Neuronal stem cell (in vitro differentiated cells): ENCODE measurements around the gene C4orf50. TPM values are rescaled to one million over a fixed set of nuclear protein-coding genes. Genes with fewer than 3 reads are reported as not detected.
A peak's percentile ranks its signal among the peaks of the same experiment; 100 is the strongest.

Source experiments
- DNase-seq: peaks from one replicate; pipeline ENCODE4 v3.0.0-alpha.2; 2013; ENCODE audit warnings: low spot score
- H2AFZ ChIP-seq: one replicate; pipeline ENCODE4 v1.6.1; 2013; ENCODE audit warnings: mild to moderate bottlenecking, low read length, inconsistent platforms
- H2AK5ac ChIP-seq: 2 replicates; pipeline ENCODE4 v1.6.1; 2013; ENCODE audit warnings: low read depth, mild to moderate bottlenecking, inconsistent platforms, low read length, moderate library complexity, mixed read lengths
- H2BK120ac ChIP-seq: 2 replicates; pipeline ENCODE4 v1.6.1; 2013; ENCODE audit warnings: low read depth, mild to moderate bottlenecking, inconsistent platforms, low read length, moderate library complexity, mixed read lengths
- H2BK12ac ChIP-seq: one replicate; pipeline ENCODE4 v1.6.1; 2013; ENCODE audit warnings: low read length, inconsistent platforms
- H2BK15ac ChIP-seq: 2 replicates; pipeline ENCODE4 v1.6.1; 2013; ENCODE audit warnings: mild to moderate bottlenecking, low read length, inconsistent platforms, mixed read lengths
- H2BK5ac ChIP-seq: one replicate; pipeline ENCODE4 v1.6.1; 2013; ENCODE audit warnings: inconsistent platforms, mild to moderate bottlenecking, low read length, moderate library complexity
- H3K14ac ChIP-seq: one replicate; pipeline ENCODE4 v1.6.1; 2013; ENCODE audit warnings: low read length, inconsistent platforms
- H3K18ac ChIP-seq: 2 replicates; pipeline ENCODE4 v1.6.1; 2013; ENCODE audit warnings: low read length, inconsistent platforms
- H3K23ac ChIP-seq: 2 replicates; pipeline ENCODE4 v1.6.1; 2013; ENCODE audit warnings: low read depth, mild to moderate bottlenecking, mixed read lengths, low read length, inconsistent platforms; ENCODE audit not compliant: poor library complexity
- H3K27ac ChIP-seq: replicated peaks from 3 replicates; pipeline ENCODE4 v1.5.1; 2013; ENCODE audit warnings: low read length, inconsistent platforms
- H3K27me3 ChIP-seq, 3 experiments: 2 replicates each; pipeline ENCODE4 v1.6.1; 2013; ENCODE audit warnings: low read length in 3 of 3, mild to moderate bottlenecking in 2 of 3, inconsistent platforms in 1 of 3, low read depth in 1 of 3, mixed read lengths in 1 of 3, moderate library complexity in 1 of 3; ENCODE audit not compliant: control insufficient read depth in 3 of 3, insufficient read depth in 3 of 3
- H3K36me3 ChIP-seq, 2 donors: replicated peaks in 1 of 2; 2 replicates each; pipeline ENCODE4 v1.6.1; 2013; ENCODE audit warnings: low read length in 2 of 2; ENCODE audit not compliant: control insufficient read depth in 2 of 2, insufficient read depth in 2 of 2
- H3K4ac ChIP-seq: 2 replicates; pipeline ENCODE4 v1.6.1; 2013; ENCODE audit warnings: inconsistent platforms, mild to moderate bottlenecking, low read length, moderate library complexity
- H3K4me1 ChIP-seq, 2 donors: 1 replicate in 1 of 2; 2 replicates in 1 of 2; pipeline ENCODE4 v1.6.1; 2013; ENCODE audit warnings: low read length in 2 of 2, low read depth in 1 of 2; ENCODE audit not compliant: control insufficient read depth in 2 of 2, insufficient read depth in 1 of 2
- H3K4me2 ChIP-seq: one replicate; pipeline ENCODE4 v1.6.1; 2013; ENCODE audit warnings: mild to moderate bottlenecking, low read length, inconsistent platforms; ENCODE audit not compliant: insufficient read depth, poor library complexity, severe bottlenecking
- H3K4me3 ChIP-seq, 2 donors: 2 replicates each; pipeline ENCODE4 v1.5.1; 2013; ENCODE audit warnings: low read length in 2 of 2, mild to moderate bottlenecking in 2 of 2, inconsistent platforms in 1 of 2, moderate library complexity in 1 of 2
- H3K79me1 ChIP-seq: one replicate; pipeline ENCODE4 v1.6.1; 2013; ENCODE audit warnings: low read depth, mild to moderate bottlenecking, inconsistent platforms, low read length, moderate library complexity
- H3K9ac ChIP-seq: one replicate; pipeline ENCODE4 v1.6.1; 2013; ENCODE audit warnings: mild to moderate bottlenecking, low read depth, low read length, inconsistent platforms; ENCODE audit not compliant: poor library complexity
- H3K9me3 ChIP-seq, 2 donors: replicated peaks in 1 of 2; 2 replicates each; pipeline versions ENCODE3 to v1.6.1; 2013; ENCODE audit warnings: low read length in 2 of 2, mild to moderate bottlenecking in 2 of 2, inconsistent platforms in 1 of 2, low read depth in 1 of 2, mixed read lengths in 1 of 2, moderate library complexity in 1 of 2; ENCODE audit not compliant: control insufficient read depth in 2 of 2, insufficient read depth in 1 of 2
- H4K8ac ChIP-seq: one replicate; pipeline ENCODE4 v1.6.1; 2013; ENCODE audit warnings: low read depth, mild to moderate bottlenecking, inconsistent platforms, low read length, moderate library complexity
- H4K91ac ChIP-seq: one replicate; pipeline ENCODE4 v1.6.1; 2013; ENCODE audit warnings: low read length, low read depth, mild to moderate bottlenecking, inconsistent platforms; ENCODE audit not compliant: poor library complexity
- WGBS, 2 donors: extraction: QIAGEN DNeasy Blood & Tissue Kit; methylation state at CpG; one replicate each; pipeline ENCODE4 v1.1.7; 2013; ENCODE audit warnings: missing lambda C conversion rate in 2 of 2, mixed read lengths in 1 of 2; ENCODE audit not compliant: insufficient read length in 2 of 2, insufficient replicate concordance in 1 of 2; ENCODE audit errors: extremely low coverage in 2 of 2; 5-methylcytosine and 5-hydroxymethylcytosine counted together
- polyA plus RNA-seq, 2 experiments: library from polyadenylated mRNA; stranded (reverse); fragments of 200-250 nt; gene quantifications; one replicate each; pipeline ENCODE4 v1.2.3, GENCODE V29; 2013

Gene C4orf50
- polyA plus RNA-seq (2013, experiment 1 of 2), result 0.01 TPM
- 0.01 TPM for polyA plus RNA-seq (2013, experiment 2 of 2)

DNA sequence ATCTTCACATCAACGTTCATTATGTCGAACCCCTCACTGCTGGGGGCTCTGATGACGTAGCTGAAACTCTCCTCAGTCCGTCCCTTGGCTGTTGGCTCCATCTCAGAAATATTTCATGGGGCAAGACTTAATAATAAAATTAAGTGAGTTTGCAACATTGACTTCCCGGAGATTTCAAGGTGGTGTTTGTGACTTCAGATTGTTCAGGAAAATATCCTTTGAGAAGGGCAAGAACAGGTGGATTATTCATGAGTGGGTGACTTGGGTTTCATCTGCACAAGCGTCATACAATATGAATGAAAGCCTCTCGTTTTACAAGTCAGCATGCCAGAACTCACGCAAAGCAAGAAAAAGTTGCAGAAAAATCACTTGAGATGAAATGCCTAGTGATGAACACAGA, at the start of gene C4orf50:
TSS of gene C4orf50 (minus strand) at position 101 of the 400 bp plus-strand sequence.
- Histone ChIP-seq H2BK12ac (no peak within 1 kb of the TSS), H3K18ac (peak within 1 kb of the TSS; percentile 20), H4K91ac (no peak within 1 kb of the TSS), H3K4me1 (no peaks in the 10 kb centered on the region), H3K79me1 (no peaks in the 10 kb centered on the region), H4K8ac (peak within 1 kb of the TSS; percentile 77), H2BK5ac (no peak within 1 kb of the TSS), H3K4me3 (no peak within 1 kb of the TSS), H2BK15ac (no peak within 1 kb of the TSS), H3K27me3 (peaks cover 0 to 20% (median 0%) of the 10 kb centered on the region in 3 experiments), H3K9me3 (no peaks in the 10 kb centered on the region), H2AFZ (no peak within 1 kb of the TSS), H3K23ac (no peak within 1 kb of the TSS), H3K36me3 (no peaks in the 10 kb centered on the region), H3K4ac (no peak within 1 kb of the TSS), H3K27ac (no peak within 1 kb of the TSS), H3K9ac (no peak within 1 kb of the TSS), H3K4me2 (no peak within 1 kb of the TSS), H3K14ac (peak within 1 kb of the TSS; percentile 14), H2AK5ac (no peak within 1 kb of the TSS), H2BK120ac (no peak within 1 kb of the TSS)
- no peak for DNase-seq
- no CpG with 5 or more reads among the region's 8 CpGs for WGBS, 2 donors

- Histone ChIP-seq H3K79me1 (no peaks in the 10 kb centered on the region), H3K14ac (no peak overlapping the region), H3K18ac (peak overlapping the region; percentile 27), H4K91ac (no peak overlapping the region), H3K4me2 (no peak overlapping the region), H4K8ac (no peak overlapping the region), H3K27me3 (peaks cover 0 to 7% (median 0%) of the 10 kb centered on the region in 3 experiments), H3K23ac (peak overlapping the region; percentile 39), H3K27ac (no peak overlapping the region), H2BK15ac (no peak overlapping the region), H2BK12ac (no peak overlapping the region), H2AK5ac (no peak overlapping the region), H3K9ac (no peak overlapping the region), H3K4me3 (no peak overlapping the region), H3K36me3 (no peaks in the 10 kb centered on the region), H2AFZ (no peak overlapping the region), H3K4me1 (no peaks in the 10 kb centered on the region), H3K9me3 (no peaks in the 10 kb centered on the region), H2BK120ac (no peak overlapping the region), H3K4ac (no peak overlapping the region), H2BK5ac (no peak overlapping the region)
- DNase-seq, result no peak
- WGBS, 2 donors, result no CpG with 5 or more reads among the region's 10 CpGs
Observed at GRCh38 chr4:6065934-6066590, 47.8 kb upstream of the C4orf50 start.

DNA sequence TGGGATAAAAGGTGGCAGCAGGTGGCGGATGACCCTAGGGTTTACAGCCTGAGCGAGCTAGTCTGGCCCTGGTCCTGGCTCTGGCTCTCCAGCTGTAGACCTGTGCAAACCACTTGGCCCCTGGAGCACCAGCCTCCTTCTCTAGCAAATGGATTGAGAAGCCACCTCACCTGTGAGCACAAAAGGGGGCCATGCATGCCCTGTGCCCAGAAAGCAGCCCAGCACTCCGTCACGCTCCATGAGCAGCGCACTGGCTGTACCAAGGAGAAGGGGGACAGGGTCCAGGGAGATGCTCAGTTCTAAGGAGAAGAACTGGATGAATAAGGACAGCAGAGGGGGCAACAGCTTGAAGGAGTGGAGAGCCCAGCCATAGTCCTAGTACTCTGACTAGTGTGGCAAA, 46.9 kb upstream of the C4orf50 start:
- DNase-seq, result no peak
- Histone ChIP-seq H3K27ac (no peak overlapping the region), H2BK12ac (no peak overlapping the region), H2BK120ac (no peak overlapping the region), H3K4ac (no peak overlapping the region), H3K4me1 (no peaks in the 10 kb centered on the region), H3K4me2 (no peak overlapping the region), H2BK5ac (no peak overlapping the region), H3K18ac (peak overlapping the region; percentile 77), H3K23ac (peak overlapping the region; percentile 34), H3K9me3 (peaks cover 0 to 3% of the 10 kb centered on the region in 2 donors), H3K79me1 (no peaks in the 10 kb centered on the region), H2BK15ac (no peak overlapping the region), H2AK5ac (no peak overlapping the region), H3K27me3 (peaks cover 0 to 4% (median 0%) of the 10 kb centered on the region in 3 experiments), H4K8ac (no peak overlapping the region), H3K4me3 (no peak overlapping the region), H3K14ac (peak overlapping the region; percentile 49), H3K9ac (peak overlapping the region; percentile 33), H3K36me3 (peaks cover 0 to 2% of the 10 kb centered on the region in 2 donors), H2AFZ (no peak overlapping the region), H4K91ac (peak overlapping the region; percentile 56)
- no CpG with 5 or more reads among the region's 5 CpGs for WGBS, 2 donors

DNA sequence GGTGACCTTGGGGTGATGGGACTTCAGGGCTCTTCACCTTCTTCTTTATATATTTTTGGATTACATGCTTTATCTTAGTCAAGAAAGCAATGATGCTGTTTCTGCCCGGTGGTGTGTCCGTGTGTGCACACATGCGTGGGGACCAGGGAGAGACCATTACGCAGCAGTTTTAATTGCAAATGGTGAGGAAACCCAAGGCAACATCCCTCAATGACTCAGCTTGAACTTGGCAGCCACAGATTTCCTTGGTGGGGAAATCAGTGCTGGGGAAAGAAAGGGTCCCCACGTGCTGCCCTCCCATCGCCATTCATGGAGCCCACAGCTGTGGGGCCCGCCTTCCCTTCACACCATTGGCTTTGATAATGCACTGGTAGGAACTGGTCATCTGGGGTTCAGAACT, 46.2 kb upstream of the C4orf50 start:
- Histone ChIP-seq H4K8ac (no peak overlapping the region), H3K27ac (no peak overlapping the region), H3K4me3 (no peak overlapping the region), H3K23ac (no peak overlapping the region), H2BK12ac (no peak overlapping the region), H2AK5ac (no peak overlapping the region), H3K9ac (no peak overlapping the region), H3K27me3 (peaks cover 0 to 3% (median 0%) of the 10 kb centered on the region in 3 experiments), H3K36me3 (peaks cover 0 to 5% of the 10 kb centered on the region in 2 donors), H3K14ac (no peak overlapping the region), H3K4ac (no peak overlapping the region), H3K4me2 (no peak overlapping the region), H3K79me1 (no peaks in the 10 kb centered on the region), H3K18ac (no peak overlapping the region), H2BK120ac (no peak overlapping the region), H3K9me3 (peaks cover 3 to 9% of the 10 kb centered on the region in 2 donors), H2BK5ac (no peak overlapping the region), H4K91ac (no peak overlapping the region), H2AFZ (no peak overlapping the region), H3K4me1 (no peaks in the 10 kb centered on the region), H2BK15ac (no peak overlapping the region)
- DNase-seq, result no peak
- no CpG with 5 or more reads among the region's 7 CpGs for WGBS, 2 donors
